NCI-H526 (cell line): ENCODE data around the gene FBXO8.
"Not testable (repeated sequence)": the region's sequence is repeated elsewhere in the genome, so short reads cannot be mapped to it uniquely, and the experiment has no call there.

Experiments used
- DNase-seq, 2 experiments: peaks; one replicate each; lab custom pipeline; 2025; lab: John Stamatoyannopoulos, UW

FBXO8 gene

GRCh38 chr4:174284487-174284886 lies 1.0 kb upstream of the FBXO8 start:
- peak in 1 of 2 experiments; percentile 16 for DNase-seq

- peak; percentile 87 to 91 for DNase-seq
Measured at GRCh38 chr4:174282836-174283506, 496 bp downstream of the FBXO8 start.

DNA sequence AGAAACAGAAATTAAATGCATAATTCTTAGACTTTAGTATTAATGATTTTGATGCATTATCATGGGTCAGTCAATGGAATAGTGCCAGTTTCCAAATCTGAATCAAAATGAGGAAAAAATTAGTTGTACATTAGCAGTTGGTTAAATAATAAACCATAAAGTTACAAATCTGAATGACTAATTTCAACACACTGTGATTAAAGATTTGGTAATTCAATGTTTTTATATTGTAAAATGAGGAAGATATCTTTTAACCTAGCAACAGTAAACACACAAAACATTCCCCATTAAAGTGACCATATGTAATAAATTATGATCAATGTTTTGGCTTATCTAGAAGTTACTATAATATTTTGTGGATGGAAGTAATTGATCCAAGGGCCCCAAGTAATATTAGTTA lies 1.6 kb downstream of the FBXO8 start:
- no peak for DNase-seq

DNA sequence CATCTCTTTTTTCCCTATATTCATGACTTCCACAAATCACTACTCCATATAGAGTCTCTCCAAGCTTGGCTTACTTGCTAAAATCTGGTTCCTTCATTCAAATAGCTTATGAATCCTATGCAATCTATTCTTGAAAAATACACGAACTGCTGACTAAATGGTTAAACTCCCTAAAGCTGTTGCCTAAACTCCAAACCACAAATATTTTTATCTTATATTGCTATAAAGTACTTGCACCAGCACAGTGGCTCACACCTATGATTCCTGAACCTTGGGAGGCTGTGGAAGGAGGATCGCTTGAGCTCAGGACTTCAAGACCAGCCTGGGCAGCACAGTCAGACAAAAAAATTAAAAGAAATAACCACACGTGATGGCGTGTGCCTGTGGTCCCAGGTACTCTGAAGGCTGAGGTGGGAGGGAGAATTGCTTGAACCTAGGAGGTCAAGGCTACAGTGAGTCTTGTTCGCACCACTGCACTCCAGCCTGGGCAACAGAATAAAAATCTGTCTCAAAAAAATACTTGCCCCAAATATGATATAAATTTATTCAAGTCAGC lies 2.2 kb downstream of the FBXO8 start:
- no peak for DNase-seq

DNA sequence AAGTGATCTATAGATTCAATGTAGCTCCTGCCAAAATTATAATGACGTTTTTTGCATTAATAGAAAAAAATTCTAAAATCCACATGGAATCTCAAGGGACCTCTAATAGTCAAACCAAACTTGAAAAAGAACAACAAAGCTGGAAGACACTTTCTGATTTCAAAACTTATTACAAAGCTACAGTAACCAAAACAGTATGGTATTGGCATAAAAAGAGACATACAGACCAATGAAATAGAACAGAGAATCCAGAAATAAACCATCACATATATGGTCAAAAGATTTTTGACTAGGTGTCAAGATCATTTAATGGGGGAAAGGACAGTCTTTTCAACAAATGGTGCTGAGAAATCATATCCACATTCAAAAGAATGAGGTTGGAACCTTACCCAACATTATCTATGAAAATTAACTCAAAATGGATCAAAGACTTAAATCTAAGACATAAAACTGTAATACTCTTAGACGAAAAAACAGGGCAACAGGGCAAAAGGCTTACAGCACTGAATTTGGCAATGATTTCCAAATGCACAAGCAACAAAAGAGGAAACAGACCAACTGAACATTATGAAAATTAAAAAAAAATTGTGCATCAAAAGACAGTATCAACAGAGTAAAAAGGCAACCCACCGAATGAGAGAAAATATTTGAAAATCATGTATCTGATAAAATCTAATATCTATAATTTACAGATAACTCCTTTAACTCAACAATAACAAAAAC lies 3.9 kb downstream of the FBXO8 start:
- DNase-seq = no peak

DNA sequence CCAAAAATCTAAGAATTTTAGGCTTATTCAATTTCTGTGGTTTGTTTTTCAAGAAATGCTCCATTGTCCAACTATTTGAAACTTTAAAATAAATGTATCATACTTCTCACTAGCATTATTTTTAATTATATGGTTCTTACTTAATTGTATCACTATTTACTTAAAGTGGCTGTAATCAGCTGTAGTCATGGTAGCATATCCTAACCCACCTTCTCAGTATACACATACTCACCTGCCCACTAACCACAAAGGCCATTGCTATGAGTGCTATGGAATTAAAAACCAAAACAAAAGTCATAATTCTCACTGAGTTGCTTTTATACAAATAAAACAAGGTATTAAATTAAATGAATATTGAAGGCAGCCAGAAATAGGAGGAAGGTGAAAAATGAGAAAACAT lies 5.0 kb downstream of the FBXO8 start:
- DNase-seq = no peak

DNA sequence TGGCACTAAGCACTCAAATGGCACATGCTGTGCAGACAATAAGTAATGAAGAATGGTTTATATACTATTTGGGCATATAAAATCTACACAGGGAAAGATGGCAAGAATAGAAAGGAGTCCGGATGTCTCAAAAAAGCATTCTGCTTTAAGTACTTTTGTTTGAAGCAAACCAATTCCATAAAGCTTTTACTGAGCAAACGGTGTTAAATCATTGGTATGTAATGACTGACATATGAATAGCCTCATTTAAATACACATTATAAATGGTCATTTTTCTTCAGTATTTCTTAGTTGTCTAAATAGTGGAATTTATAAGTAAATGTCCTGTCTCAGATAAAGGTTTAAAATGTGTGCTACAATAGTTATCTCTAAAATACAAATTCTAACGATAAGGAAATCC lies 6.0 kb downstream of the FBXO8 start:
- DNase-seq = no peak

DNA sequence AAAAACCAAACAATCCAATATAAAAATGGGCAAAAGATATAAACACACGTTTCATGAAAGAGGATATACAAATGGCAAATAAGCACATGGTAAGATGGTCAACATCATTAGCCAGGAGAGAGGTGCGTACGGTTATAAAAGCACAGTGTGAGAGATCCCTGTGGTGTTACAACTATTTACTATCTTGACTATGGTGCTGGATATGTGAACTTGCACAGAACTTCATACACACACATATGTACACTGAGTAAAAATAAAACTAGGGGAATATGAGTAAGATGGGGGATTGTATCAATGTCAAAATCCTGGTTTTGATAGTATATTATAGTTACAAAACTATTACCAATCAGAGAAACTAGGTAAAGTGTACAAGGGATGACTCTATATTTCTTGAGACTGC lies 8.4 kb downstream of the FBXO8 start:
- no peak for DNase-seq

DNA sequence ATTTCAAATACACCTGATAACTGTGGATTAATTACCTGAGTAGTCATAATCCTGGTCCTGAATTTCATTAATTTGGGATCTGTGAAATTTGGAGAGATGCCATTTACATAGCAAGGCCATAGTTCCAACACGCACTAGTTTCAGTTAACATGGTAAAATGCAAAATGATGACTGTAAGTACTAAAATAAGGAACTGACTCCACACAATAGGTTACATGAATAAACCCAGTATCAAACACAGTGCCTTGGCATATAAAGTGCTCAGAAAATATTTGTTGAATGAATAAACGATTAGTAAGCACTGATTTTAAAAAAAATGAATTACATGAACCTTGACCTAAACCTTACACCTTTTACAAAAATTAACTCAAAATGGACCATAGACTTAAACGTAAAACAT lies 9.0 kb downstream of the FBXO8 start:
- no peak for DNase-seq

DNA sequence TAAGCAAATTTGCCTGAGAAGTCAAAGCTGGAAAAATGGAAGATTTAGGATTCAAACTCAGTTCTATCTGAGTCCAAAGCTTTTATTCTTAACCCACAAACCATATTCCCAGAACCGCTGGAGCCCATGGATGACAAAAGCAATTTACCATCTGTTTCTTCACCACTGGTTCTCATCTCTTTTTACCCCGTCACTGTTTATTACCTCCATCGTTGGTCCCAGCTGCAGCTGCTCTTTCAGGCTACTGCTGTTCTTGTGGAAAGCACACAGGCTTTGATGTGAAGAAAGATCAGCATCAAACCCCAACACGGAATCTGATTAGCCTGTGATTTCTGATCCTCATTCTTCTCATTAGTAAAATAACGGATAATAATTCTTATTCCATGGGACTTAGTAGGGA lies 9.5 kb downstream of the FBXO8 start:
- DNase-seq = no peak

DNA sequence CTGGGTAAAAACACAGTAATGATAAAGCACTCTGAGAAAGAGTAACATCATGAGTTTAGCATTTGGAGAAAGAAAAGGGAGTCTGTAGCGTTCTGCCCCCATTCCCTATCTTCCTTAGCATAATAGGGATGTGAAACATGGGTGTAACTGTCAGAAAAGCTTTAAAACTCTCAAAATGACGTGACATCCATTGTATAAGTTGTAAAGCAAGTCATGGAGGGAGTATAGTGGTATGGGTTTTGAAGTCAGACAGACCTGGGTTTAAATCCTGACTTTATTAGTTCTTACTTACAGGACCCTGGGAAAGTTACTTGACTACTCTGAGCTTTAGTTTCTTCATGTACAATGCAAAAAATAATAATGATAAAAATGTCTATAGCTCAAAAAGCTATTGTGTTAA lies 17.1 kb downstream of the FBXO8 start:
- DNase-seq = no peak

DNA sequence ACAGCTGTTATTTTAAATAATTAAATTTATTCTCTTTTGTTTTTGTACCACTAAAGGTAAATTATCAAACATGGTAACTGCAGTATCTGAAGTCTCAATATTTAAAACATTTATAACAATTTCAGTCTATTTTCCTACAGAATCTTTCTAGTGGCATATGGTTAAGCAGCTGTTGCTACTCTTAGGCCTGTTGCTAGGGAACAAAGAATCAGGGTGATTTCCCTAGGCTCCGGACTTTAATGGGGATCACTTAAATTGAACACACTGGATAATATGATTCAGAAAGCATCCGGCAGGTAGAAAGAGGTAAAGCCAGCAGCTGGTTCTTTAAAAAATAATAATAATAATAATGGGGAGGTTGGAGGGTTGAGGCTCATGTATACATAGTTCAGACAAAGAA lies 17.6 kb downstream of the FBXO8 start:
- no peak for DNase-seq

- DNase-seq = no peak
Measured at GRCh38 chr4:174263445-174263736, 20.1 kb downstream of the FBXO8 start.

DNA sequence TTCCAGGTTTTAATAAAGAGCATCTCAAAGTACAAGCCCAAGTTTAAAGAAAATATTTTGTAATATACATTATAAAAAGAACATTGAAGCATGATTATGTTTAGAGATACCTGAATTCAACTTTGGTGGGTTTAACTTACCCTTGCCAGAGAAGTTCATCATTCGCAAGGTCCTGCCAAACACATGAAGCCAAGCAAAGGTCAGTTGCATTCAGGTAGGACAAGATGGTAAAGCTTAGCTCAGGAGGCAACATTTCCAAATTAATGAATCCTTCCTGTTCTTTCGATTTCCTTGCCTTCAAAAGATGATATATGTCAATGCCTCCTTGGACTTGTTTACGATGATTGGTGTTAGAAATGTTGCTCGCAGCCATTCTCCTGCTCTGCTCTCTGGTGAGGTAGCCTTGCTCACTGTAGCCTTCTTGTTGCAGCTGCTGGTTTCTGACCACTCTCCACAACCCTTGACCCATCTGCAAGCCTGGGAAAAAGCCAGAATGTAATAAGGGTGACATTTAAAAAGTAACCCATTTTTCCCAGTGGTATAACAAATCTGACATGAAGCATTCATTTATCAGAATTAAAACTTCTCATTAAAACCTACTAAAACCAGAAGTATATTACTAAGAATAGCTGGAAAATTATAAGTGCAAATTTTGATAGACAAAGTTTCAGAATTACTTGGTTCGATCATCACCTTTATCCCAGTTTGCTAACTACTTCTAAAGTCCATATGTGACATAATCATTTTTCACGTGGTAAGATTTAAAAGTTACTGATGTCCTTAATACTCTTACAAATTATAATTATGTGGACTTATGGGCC lies 20.6 kb downstream of the FBXO8 start:
- DNase-seq = no peak

GRCh38 chr4:174261432-174261831 lies 22.0 kb downstream of the FBXO8 start:
- DNase-seq = not testable (repeated sequence)

- DNase-seq = no peak
Measured at GRCh38 chr4:174260099-174260498, 23.4 kb downstream of the FBXO8 start.

GRCh38 chr4:174259580-174259979 lies 23.9 kb downstream of the FBXO8 start:
- no peak for DNase-seq

GRCh38 chr4:174256277-174256713 lies 27.2 kb downstream of the FBXO8 start:
- DNase-seq = no peak

GRCh38 chr4:174255786-174256185 lies 27.7 kb downstream of the FBXO8 start:
- DNase-seq = no peak

- no peak for DNase-seq
Measured at GRCh38 chr4:174255374-174255773, 28.1 kb downstream of the FBXO8 start.

- DNase-seq = no peak
Measured at GRCh38 chr4:174254613-174255012, 28.9 kb downstream of the FBXO8 start.

DNA sequence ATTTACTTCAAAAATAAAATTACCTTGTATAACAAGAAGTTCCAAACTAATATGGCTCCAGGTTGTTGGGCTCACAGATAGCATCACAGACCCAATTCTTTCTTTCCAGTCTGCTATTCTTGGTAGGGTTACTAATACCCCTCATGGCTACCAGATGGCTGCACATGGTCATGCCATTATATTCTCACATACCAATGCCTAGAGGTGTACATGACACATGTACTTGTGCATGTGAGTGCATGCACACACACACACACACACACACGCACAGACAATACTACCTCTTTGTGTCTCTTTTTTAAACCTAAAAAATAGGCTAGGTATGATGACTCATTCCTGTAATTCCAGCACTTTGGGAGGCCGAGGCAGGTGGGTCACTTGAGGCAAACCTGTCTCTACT lies 31.1 kb downstream of the FBXO8 start:
- no peak for DNase-seq

DNA sequence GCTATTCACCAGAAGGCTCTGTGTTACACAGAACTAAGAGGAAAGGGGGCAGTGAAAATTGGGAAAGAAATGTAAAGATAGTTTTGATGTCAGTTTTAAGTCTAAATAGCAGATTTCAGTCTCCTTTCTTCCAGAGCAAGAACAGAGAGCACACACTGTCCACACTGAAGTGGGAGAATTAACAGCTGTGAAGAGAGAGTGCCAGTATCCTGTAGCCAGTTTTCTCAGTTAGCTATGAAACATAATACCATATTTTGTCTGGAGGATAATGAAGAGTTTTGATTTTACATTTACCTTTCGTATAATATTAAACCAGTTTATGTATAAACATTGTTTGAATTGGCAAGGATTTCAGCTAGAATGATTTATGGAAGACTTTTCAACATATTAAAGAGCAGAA lies 35.1 kb downstream of the FBXO8 start:
- no peak for DNase-seq
